ENCODE measurements around the gene NSMCE1. TPM values are rescaled to one million over a fixed set of nuclear protein-coding genes. Genes with fewer than 3 reads are reported as not detected.

NSMCE1 gene
- total RNA-seq, 1 experiment from 2014 or later, result 37.0 TPM

DNA sequence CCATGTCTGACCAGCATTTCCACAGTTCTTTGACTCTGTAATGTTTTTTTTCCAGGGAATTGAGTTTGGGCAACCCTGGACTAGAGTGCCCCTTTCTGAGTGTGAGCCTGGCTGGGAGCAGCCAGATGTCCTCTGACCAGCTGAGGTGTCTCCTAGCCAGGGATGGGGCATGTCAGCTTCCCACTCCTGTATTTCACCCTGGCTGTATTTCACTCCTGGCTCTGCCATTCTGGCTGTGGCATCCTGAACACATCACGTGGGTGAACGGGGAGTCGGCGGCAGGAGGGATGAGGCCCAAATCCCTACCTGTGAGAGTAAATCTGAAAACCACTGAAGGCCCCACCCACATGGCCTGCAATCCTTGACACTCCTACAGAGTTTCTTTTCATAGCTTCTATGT lies 34.0 kb downstream of the NSMCE1 start:
- Histone ChIP-seq H3K9me3 (no peaks in the 10 kb centered on the region), H3K4me1 (no peaks in the 10 kb centered on the region), H3K27me3 (replicated peaks; ENCODE audit: control insufficient read depth, insufficient read depth, low read length) (no peaks in the 10 kb centered on the region), H3K4me3 (ENCODE audit: low read depth, low read length) (no peak overlapping the region), H3K36me3 (ENCODE audit: control insufficient read depth, insufficient read depth, low read length) (peaks cover 1% of the 10 kb centered on the region; the same call in 1 of the 2 replicates)
- Mint-ChIP-seq H3K27ac (ENCODE audit: unreplicated experiment) (no peak overlapping the region), H3K4me1 (ENCODE audit: low read depth, unreplicated experiment) (peaks cover 9% of the 10 kb centered on the region), H3K27me3 (ENCODE audit: insufficient read depth, unreplicated experiment) (no peaks in the 10 kb centered on the region), H3K4me3 (ENCODE audit: unreplicated experiment) (no peak overlapping the region), H3K36me3 (ENCODE audit: insufficient read depth, unreplicated experiment) (no peaks in the 10 kb centered on the region), H3K9me3 (ENCODE audit: unreplicated experiment) (no peaks in the 10 kb centered on the region)
- POLR2A ChIA-PET, result no interaction called here
- TF ChIP-seq, protein P1, sequence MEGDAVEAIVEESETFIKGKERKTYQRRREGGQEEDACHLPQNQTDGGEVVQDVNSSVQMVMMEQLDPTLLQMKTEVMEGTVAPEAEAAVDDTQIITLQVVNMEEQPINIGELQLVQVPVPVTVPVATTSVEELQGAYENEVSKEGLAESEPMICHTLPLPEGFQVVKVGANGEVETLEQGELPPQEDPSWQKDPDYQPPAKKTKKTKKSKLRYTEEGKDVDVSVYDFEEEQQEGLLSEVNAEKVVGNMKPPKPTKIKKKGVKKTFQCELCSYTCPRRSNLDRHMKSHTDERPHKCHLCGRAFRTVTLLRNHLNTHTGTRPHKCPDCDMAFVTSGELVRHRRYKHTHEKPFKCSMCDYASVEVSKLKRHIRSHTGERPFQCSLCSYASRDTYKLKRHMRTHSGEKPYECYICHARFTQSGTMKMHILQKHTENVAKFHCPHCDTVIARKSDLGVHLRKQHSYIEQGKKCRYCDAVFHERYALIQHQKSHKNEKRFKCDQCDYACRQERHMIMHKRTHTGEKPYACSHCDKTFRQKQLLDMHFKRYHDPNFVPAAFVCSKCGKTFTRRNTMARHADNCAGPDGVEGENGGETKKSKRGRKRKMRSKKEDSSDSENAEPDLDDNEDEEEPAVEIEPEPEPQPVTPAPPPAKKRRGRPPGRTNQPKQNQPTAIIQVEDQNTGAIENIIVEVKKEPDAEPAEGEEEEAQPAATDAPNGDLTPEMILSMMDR (IDR thresholded peaks at IDR 0.05; ENCODE audit: insufficient read depth in 1 of 2, low read depth in 1 of 2, low read length in 1 of 2, severe bottlenecking in 1 of 2, unreplicated experiment in 1 of 2), result no peak
- CTCF ChIA-PET, result interaction anchor here (0.5 to 3.5 kb wide), 11 partner anchors 9 to 316 kb away, joined by 3 to 22 read pairs (median 4); partner anchors contain the start of genes GTF3C1, KATNIP and KDM8
- intact Hi-C loops (cut with micrococcal nuclease; ENCODE audit: unreplicated experiment), result loop anchor here (1.0 to 10.0 kb wide), 5 partner anchors 80 to 230 kb away; partner anchors contain the start of gene IL4R
- BruUV-seq (replicated peaks), result no TSS peak
- DNase-seq, result no peak

DNA sequence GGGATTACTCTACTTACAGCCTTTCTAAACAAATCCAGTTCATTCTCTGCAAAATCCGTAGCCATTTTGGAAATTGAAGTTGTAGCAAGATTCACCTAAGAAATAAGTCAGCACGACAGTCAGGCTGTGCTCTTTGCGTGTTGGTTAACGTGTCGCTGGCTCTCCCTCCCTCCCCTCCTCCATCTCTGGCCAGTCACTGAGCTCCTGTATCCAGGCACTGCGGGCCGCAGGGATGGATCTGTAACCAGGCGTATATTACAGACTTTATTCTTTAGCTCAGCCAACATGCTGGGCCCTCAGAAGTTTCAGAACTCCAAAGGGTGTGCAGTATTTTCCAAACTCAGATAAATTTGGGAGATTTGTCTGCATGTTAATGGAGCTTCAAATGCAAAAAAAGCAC lies 34.4 kb downstream of the NSMCE1 start:
- CTCF ChIA-PET, result interaction anchor here (0.5 to 3.5 kb wide), 6 partner anchors 9 to 154 kb away, joined by 3 to 22 read pairs (median 7); no protein-coding TSS in a partner anchor
- Histone ChIP-seq H3K36me3 (ENCODE audit: control insufficient read depth, insufficient read depth, low read length) (peaks cover 1% of the 10 kb centered on the region; the same call in 1 of the 2 replicates), H3K4me3 (ENCODE audit: low read depth, low read length) (no peak overlapping the region), H3K4me1 (no peaks in the 10 kb centered on the region), H3K27me3 (replicated peaks; ENCODE audit: control insufficient read depth, insufficient read depth, low read length) (no peaks in the 10 kb centered on the region), H3K9me3 (no peaks in the 10 kb centered on the region)
- intact Hi-C loops (cut with micrococcal nuclease; ENCODE audit: unreplicated experiment), result loop anchor here (2.0 to 10.0 kb wide), 3 partner anchors 81 to 231 kb away; partner anchors contain the start of gene IL4R
- Mint-ChIP-seq H3K27ac (ENCODE audit: unreplicated experiment) (no peak overlapping the region), H3K9me3 (ENCODE audit: unreplicated experiment) (no peaks in the 10 kb centered on the region), H3K36me3 (ENCODE audit: insufficient read depth, unreplicated experiment) (no peaks in the 10 kb centered on the region), H3K27me3 (ENCODE audit: insufficient read depth, unreplicated experiment) (no peaks in the 10 kb centered on the region), H3K4me3 (ENCODE audit: unreplicated experiment) (no peak overlapping the region), H3K4me1 (ENCODE audit: low read depth, unreplicated experiment) (peaks cover 9% of the 10 kb centered on the region)
- TF ChIP-seq, protein P1 (IDR thresholded peaks at IDR 0.05; ENCODE audit: insufficient read depth in 1 of 2, low read depth in 1 of 2, low read length in 1 of 2, severe bottlenecking in 1 of 2, unreplicated experiment in 1 of 2), result no peak
- no peak for DNase-seq
- no TSS peak for BruUV-seq (replicated peaks)
- POLR2A ChIA-PET, result no interaction called here

DNA sequence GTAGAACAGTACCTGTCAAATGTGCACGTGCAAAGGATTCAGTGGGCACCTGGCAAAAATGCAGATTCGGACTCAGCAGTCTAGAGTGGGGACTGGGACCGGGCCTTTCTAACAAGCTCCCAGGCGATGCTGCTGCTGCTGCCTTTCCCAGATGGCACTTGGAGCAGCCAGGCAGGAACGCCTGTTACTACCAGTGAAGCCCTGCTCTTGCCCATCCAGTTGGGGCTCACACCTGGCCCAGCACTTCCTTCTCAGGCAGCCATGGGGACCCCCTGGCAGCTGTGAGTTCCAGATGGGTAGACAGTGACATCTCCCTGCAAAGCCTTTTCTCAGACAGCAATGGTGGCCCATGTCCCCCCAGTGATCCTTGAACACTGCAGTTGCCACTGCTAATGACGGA lies 34.8 kb downstream of the NSMCE1 start:
- ChIA-PET CTCF (interaction anchor here (1.5 to 3.5 kb wide), 2 partner anchors 134 to 142 kb away, joined by 7 to 22 read pairs; no protein-coding TSS in a partner anchor), POLR2A (no interaction called here)
- no peak overlapping the region for H3K4me3 Mint-ChIP-seq (ENCODE audit: unreplicated experiment)
- H3K36me3 Mint-ChIP-seq (ENCODE audit: insufficient read depth, unreplicated experiment), result no peaks in the 10 kb centered on the region
- Histone ChIP-seq H3K36me3 (ENCODE audit: control insufficient read depth, insufficient read depth, low read length) (peaks cover 1% of the 10 kb centered on the region; the same call in 1 of the 2 replicates), H3K9me3 (no peaks in the 10 kb centered on the region), H3K27me3 (replicated peaks; ENCODE audit: control insufficient read depth, insufficient read depth, low read length) (no peaks in the 10 kb centered on the region), H3K4me1 (no peaks in the 10 kb centered on the region), H3K4me3 (ENCODE audit: low read depth, low read length) (no peak overlapping the region)
- H3K27ac Mint-ChIP-seq (ENCODE audit: unreplicated experiment), result no peak overlapping the region
- intact Hi-C loops (cut with micrococcal nuclease; ENCODE audit: unreplicated experiment), result loop anchor here (2.0 to 10.0 kb wide), 3 partner anchors 81 to 231 kb away; partner anchors contain the start of gene IL4R
- H3K4me1 Mint-ChIP-seq (ENCODE audit: low read depth, unreplicated experiment), result peaks cover 9% of the 10 kb centered on the region
- DNase-seq, result no peak
- H3K27me3 Mint-ChIP-seq (ENCODE audit: insufficient read depth, unreplicated experiment), result no peaks in the 10 kb centered on the region
- no peaks in the 10 kb centered on the region for H3K9me3 Mint-ChIP-seq (ENCODE audit: unreplicated experiment)
- TF ChIP-seq, protein P1 (IDR thresholded peaks at IDR 0.05; ENCODE audit: insufficient read depth in 1 of 2, low read depth in 1 of 2, low read length in 1 of 2, severe bottlenecking in 1 of 2, unreplicated experiment in 1 of 2), result no peak
- no TSS peak for BruUV-seq (replicated peaks)

Measured in Caco-2 (cell line).